NCI-H2081 treated with DMSO at 0.1 percent for 48 hours (cell line): ENCODE data around the gene NBPF1.
A peak's percentile ranks its signal among the peaks of the same experiment; 100 is the strongest.
"Not testable (repeated sequence)": the region's sequence is repeated elsewhere in the genome, so short reads cannot be mapped to it uniquely, and the experiment has no call there.

Experiments
- DNase-seq: peaks from one replicate; lab custom pipeline; 2025; lab: John Stamatoyannopoulos, UW

Gene NBPF1

DNA sequence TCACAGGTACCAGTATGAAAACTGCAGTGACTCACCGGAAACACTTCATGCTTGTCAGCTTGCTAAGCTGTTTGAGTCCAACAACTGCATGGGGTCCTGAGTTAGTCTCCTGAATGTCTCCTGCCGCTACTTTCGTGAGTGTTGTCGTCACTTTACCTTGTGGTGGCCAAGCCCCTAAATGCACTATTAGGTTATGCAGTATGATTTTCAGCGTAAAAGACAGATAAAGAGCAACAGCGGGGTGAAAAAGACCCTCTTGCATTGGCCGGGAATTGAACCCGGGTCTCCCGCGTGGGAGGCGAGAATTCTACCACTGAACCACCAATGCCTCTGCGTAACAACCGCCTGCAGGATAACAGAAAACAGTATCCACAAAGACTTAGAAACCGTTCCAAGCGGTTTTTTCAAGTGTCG is 67.7 kb downstream of the NBPF1 start:
- DNase-seq = not testable (repeated sequence)

DNA sequence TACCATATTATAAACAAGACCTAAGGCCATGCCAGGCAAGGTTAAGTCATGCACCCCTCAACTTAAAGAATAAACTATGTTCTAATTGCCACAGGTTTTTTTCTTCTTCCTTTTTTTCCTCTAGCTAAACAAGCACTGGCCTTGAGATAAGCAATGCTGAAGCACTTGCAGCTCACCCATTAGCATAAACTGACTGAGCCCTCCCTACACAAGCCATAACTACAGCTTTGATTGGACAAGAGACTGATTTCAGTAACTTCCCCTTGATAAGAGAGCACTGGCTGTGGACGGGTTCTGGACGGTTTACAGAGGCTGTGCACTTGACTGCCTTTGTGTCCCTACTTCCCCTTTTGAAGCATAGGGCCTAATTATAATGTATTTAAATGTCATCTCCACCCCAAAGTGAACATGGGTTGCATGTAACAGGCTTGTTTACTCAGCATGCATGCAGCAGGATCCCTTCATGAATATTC is 72.9 kb downstream of the NBPF1 start:
- not testable (repeated sequence) for DNase-seq

DNA sequence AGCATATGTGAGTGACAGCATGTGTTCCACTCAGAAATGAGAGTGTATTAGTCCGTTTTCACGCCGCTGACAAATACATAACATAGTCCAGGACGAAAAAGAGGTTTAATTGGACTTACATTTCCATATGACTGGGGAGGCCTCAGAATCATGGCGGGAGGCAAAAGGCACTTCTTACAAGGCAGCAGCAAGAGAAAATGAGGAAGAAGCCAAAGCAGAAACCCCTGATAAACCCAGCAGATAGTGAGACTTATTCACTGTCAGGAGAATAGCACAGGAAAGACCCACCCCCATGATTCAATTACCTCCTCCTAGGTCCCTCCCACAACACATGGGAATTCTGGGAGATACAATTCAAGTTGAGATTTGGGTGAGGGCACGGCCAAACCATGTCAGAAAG is 75.8 kb downstream of the NBPF1 start:
- not testable (repeated sequence) for DNase-seq

DNA sequence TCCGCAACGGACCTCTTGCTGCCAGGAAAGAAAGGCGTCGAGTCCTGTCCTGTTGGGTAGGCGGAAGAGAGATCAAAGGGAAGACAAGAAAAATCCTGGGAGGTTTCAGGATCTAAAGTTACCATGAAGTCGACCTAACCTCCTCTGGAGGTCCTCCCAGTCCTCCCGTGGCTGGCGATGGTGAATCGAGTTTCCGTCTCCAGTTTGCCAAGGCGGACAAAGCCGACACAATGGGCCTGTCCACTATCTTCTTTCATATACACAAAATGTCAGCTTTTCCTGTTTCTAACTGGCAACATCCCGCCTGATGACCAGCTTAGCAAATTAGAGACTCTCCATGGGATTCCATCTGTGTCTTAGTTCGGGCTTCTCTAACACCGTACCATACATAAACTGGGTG is 76.6 kb downstream of the NBPF1 start:
- not testable (repeated sequence) for DNase-seq

DNA sequence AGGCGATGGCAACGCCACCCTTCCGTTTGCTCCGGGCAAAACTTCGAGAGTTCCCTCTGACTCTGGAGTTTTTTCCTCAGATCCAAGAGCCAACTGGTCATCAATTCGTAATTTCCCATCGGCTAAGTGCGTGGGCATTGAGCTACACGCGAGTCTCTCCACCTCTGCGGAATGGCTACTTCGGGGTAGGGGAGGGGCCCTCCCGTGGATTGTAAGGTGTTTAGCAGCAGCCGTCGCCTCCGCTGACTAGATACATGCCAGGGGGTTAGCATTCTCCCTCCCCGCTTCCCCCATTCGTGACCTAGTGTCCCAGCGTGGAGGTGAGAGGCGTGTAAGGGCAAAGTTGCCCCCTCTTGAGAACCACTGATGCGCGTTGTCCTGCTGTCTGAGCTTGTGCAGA is 77.5 kb downstream of the NBPF1 start:
- DNase-seq = not testable (repeated sequence)

DNA sequence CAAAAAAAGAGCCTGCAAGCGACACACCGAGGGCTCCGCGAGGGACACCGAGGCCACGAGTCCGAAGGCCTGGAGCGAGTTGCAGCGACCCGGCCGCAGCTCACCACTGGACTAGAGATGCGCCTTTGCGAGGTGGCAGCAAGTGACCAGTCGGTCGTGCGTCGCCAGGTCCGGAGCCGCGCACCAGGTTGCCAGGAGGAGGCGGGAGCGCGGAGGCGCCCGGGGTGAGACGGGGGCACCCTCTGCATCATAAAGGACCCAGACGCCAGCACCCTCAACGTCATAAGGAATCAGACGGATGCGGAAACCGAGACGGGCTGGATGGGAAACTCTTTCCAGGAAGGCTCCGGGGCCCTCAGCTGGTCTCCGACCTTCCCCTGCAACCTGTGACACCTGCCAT is 77.9 kb downstream of the NBPF1 start:
- not testable (repeated sequence) for DNase-seq

DNA sequence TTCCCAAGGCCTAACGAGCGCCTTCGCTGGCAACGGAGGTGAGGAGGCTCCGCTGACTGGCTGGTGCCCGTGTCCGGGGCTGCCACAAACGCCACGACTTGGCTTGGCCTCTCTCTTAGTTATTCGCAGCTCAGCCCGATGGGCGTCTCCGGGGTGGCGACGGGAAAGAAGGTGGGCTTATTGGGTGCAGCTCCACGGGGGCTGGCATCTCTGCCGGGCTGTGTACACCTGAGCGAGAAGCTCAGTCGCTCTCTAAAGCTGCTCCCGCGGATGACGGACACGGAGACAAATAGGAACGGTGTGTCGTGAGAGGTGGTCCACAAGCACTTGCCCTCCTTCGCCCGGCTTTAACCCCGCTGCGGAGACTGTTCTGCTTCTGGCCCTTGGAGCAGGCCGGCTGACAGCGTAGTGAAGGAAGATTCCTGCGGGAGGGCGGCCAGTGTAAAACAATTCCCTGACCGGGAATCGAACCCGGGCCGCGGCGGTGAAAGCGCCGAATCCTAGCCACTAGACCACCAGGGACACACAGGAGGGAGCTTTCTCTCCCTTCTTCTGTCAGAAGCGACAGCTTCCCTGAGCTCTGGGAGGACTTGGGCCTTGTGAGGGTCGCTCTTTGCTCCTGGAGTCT is 78.4 kb downstream of the NBPF1 start:
- not testable (repeated sequence) for DNase-seq

DNA sequence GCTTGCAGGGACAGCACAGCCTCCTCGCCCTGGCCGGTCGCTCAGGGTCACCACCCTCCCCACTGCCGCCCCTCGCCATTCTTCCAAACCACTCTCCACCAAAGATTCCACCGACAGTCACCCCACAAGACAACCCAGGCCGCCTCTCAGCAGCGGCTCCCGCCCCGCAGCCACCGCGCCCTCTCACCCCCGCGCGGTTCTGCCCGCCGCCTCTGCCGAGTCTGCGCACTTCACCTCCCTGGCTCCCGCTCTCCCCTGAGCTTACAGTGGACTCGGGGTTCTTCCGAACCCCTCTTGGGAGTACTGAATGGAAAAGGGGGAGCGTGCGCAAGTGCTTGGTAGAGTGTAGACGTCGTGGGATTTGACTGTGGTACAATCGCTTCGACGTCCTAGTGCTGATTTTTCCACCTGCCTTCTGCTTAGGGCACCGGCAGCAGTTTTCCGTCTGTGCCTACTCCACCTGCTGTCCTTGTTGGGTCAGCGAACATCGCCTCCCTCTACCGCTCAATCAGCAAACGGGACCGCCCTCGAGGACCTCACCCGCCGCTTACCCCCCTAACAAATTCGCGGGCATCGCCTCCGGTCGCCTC is 79.0 kb downstream of the NBPF1 start:
- DNase-seq = not testable (repeated sequence)

DNA sequence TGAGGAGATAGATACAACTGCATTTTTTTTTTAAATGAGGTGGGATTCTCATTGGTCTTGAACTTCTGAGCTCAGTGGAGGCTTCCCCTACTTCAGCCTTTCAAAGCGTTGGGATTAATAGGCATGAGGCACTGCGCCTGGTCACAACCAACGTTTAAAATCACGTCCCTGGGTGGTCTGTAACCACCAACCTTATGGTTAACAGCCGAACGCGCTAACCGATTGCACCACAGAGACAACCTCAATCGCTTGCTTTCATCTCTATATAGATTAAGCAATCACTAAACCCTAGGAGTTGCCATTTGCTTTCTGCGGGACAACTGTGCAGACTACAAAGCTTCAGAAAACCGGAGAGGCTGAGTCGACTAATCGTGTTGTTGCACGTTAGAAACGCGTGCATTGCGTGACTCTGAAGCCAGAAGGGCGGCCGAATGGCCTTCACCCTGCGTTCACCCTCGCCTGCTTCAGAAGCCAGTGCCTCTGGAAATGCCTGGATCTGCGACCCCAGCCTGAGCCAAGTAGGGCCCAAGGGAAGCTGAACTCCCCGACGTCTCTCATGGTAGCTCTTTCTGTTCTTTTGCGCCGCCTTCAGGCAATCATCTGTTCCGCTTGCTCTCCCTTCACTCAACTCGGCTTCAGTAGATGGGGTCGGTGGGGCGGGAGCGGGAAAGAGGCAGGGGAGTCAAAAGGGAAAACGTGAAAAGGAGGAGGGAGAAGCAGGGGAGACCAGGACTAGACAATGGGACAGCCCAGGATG is 81.0 kb downstream of the NBPF1 start:
- not testable (repeated sequence) for DNase-seq

DNA sequence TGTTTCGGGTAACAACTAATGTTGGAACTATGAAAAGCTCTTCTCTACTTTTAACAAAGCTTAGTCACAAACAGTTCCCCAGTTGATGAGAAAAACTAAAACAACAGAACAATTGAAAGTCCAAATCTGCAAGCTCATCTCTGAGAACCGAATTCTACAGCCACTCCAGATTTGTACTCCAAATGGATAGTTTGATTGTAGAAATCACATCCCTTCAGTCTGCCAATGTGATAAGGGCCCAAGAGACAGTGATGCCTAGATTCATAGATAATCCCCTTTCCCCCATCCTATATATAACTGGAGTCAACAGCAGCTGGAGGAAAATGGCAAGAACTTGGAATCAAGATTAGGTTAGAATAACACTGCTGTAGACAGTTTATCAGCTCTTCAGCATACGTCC is 85.0 kb downstream of the NBPF1 start:
- not testable (repeated sequence) for DNase-seq

DNA sequence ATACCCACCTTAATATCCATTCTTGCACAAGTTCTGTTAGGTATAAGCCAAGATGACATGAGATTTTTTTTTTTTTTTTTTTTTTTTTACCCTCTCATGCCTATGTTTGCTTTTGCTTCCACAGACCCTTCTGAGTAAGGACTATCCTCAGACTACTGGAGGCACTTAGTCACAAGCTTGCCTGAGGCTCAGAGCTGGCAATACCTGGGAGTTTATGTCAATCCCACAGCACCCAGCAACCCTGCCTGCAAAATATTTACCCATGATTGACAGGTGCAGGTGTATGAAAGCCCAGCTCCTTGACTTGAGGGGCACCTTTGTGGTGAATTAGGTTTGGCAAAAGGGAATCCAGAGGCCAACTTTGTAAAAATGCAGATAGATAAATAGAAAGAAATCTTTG is 87.6 kb downstream of the NBPF1 start:
- not testable (repeated sequence) for DNase-seq

DNA sequence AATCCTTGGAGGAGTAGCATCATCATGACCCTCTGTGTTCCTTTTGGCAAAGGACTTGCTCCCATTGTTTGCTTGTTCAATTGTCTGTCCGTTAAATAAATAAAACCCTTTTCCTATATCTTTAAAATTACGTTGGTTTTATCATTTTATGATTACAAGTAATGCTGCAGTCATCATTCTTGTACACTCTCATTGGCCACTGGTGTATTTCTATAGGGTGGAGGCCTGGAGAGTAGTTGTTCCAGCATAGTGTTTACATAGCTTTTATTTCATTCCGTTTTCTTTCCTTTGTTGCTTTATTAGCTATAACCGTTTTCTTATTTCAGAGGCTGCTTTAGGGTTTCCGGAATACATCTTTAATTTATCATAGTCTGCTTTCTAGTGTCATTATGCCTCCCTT is 91.7 kb downstream of the NBPF1 start:
- not testable (repeated sequence) for DNase-seq

DNA sequence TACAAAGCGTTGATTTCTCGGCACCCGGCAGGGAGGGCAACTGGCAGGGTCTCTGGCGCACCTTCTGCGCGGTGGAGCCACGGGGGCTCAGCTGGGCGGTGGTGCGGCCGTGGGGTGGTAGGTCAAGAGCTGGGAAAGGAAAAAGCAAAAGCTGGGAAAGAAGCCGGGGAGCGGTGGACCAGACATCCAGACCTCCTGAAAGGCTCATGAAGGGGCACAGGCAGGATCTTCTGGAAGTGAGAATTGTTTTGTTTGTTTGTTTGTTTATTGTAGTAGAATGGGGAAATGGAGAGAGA is 92.1 kb downstream of the NBPF1 start:
- no peak for DNase-seq

DNA sequence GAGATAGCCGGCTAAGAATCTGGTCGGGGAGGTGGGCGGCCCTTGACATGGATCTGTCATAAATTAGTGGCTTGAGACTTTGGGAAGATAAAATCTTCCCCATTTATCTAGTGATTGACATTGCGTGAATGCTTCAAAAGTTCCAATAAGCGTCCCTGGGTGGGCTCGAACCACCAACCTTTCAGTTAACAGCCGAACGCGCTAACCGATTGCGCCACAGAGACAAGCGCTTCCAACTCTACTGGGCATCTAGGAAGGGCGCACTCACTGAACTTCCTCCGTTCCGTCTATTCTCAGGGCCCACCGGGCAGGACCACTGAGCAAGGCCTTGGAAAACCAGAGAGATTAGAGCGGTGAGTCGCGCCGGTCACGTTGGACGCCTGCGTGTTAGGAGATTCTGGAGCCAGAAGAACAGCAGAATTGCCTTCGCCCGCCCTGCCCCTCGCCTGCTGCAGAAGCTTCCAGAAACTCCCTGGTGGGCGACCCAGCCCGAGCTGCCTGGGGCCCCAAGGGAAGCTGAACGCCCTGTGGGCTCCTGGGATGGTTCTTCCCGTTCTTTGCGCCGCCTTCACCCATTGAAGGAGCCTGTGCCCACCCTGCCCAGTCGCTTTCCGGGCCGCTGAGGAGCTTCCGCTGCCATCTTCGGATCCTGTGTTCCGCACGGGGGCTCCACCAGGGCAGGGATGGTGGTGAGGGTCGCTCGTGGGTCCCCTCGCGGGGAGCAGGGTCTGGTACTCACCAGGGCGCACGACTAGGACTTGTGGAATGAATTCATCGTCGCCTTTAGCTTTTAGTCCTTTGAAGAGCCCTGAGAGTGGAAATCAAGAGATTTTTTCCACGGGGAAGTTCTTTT is 92.7 kb downstream of the NBPF1 start:
- not testable (repeated sequence) for DNase-seq

DNA sequence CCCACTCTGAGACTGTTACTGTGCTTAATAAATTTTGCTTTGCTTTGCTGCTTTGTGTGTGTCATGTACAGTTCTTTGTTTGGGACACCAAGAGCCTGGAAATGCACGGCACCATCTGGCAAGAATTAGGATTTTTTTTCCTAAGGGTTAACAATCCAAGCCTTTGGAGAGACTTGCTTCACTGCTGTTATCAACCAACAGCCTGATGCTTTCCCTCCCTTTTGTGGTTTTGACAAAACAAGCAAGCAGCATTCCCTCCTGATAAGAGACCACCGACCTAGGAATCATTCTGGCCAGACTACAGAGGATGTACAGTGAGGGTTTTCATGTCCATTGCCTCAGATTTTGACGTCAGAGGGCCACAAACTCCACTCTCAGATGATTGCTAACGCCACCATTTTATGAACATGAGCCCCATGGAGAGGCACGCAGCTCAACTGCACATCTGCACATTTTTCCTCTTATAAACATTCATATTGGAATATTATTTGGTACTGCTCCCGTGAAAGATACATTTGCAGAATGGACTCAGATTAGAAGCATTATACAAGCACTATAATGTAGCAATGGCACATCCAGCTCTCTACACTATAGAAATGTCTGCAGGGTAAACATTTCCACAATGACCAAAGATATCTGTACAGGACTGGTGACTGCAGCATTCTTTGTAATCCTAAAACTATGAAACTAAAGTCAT is 94.0 kb downstream of the NBPF1 start:
- DNase-seq = not testable (repeated sequence)

DNA sequence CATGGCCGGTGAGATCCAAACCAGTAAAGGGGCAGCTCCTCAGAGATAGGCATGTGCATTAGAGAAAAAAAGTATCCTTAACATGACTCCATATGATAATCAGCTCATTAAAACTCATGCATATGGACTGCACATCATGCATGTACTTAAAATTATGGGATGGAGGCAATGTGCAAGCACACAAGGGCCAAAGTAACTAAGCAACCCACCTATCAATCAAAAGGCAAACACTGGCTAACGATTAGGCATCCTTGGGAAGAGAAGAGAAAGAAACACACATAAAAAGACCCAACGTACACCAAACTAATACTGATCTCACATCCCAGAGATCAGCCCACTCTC is 94.5 kb downstream of the NBPF1 start:
- DNase-seq = not testable (repeated sequence)

DNA sequence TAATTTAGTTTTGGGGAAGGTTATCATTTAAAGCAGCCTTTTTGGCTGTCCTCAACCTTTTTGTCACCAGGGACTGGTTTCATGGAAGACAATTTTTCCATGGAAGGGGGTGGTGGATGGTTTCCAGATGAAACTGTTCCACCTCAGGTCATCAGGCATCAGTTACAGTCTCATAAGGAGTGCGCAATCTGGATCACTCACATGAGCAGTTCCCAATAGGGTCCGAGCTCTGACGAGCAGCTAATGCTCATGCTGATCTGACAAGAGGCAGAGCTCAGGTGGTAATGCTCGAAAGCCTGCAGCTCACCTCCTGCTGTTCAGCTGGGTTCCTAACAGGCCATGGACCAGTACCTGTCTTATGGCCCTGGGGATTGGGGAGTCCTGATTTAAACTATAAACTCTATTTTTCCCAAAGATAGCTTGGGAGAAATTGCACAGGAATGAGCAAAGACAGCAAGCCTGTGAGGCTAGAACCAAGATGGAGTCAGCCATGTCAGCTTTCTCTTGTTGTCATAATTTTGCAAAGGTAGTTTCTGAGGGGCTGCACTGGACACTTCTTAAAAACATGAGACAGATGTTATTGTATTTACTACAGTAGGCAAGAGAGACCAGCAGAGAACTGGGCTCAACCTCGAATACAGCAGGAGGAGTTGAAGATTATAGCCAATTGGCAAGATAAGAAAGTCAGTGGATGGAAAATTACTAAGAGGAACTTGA is 96.5 kb downstream of the NBPF1 start:
- not testable (repeated sequence) for DNase-seq

DNA sequence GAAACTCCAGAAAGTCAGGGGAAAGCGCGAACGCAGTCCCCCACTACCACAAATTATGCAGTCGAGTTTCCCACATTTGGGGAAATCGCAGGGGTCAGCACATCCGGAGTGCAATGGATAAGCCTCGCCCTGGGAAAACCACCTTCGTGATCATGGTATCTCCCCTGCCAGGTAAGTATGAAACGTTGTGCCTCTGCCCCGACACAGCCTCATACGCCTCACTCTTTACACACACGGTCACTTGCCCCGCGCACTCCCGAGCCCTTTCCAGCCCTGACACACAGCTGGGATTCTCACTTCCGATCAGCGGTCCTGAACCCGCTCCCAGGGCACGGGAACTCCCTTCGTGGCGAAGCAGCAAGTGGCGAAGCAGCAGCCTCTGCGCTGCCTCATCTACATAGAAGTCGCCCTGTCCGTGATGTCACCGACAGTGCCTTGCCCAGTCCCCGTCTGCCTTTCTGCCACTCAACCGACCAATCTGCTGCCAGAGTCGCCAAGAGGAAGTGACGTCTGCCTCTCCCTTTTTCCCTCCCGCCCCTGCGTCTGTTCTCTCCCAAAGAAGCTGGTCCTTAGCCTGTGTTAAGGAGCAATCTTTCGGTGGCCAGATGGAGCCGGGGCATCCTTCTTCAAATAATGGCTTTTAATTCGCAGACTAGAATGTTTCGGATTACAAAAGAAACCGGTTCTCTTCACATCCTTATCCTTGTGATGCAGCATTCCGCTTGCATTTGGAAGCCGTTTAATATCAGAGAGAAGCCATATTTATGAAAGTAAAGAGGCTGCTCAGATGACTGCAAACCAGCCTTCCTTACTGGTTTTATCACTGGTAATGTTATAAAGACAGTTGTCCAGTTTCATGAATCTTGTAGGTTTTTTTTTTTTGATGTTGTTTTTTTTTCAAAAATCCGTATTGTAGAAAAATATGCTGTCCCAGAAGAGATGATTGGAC is 99.0 kb downstream of the NBPF1 start, which contains the start of gene RNU1-1:
RNU1-1 (minus strand) TSS at position 179 of the 949 bp plus-strand sequence.
- not testable (repeated sequence) for DNase-seq

DNA sequence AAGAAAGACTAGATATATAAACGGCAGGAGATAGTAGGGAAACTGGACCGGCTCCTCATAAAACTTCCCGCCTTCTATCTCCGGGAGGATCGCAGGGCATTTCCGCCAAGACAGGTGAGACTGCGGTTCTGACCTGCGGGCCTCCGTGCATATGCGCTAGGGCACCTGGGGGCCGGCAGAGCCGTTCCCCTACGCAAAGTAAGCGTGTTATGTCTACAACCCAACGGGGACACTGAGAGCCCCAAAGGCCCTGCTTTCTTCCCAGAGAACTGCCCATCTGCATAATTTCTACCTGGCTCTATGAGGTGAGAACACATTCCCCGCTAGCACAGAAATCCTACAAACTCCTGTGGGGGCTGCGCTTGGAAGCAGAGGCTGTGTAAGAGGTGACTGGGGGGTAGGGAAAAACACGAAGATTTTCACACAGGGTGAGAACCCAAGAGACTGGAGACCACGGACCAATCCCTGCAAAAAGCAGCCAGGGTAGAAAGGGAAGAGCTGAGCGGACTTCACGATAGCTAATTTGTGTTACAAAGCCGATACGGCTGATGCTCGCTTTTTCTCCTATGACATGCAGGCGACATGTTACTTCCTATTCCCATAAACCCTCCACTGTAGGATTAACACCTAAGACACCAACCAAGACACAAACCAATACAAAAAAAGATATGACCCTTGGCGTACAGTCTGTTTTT is 99.8 kb downstream of the NBPF1 start:
- peak; percentile 77 for DNase-seq
